AG10803 (cell line): ENCODE data around the gene PTPRD.

ENCODE experiments used
- DNase-seq: peaks from one replicate; pipeline ENCODE4 v3.0.0; 2010; ENCODE audit warnings: low read depth
- H3K4me3 ChIP-seq: 2 replicates; pipeline ENCODE4 v1.5.1; 2011; ENCODE audit warnings: mild to moderate bottlenecking, low read length, control low read depth
- CTCF ChIP-seq: conservative IDR thresholded peaks from 2 replicates; pipeline ENCODE4 v1.5.1; 2011; ENCODE audit warnings: mild to moderate bottlenecking, low read length, control low read depth, inconsistent platforms

Gene PTPRD

GRCh38 chr9:8644571-8644970 lies 1968.2 kb downstream of the PTPRD start:
- no peak for DNase-seq
- no peak for TF ChIP-seq CTCF
- H3K4me3 ChIP-seq, result no peak overlapping the region

- no peak for TF ChIP-seq CTCF
- DNase-seq, result no peak
- H3K4me3 ChIP-seq, result no peak overlapping the region
These were observed 1968.9 kb downstream of the PTPRD start for GRCh38 chr9:8643896-8644295.

- no peak overlapping the region for H3K4me3 ChIP-seq
- TF ChIP-seq CTCF, result no peak
- no peak for DNase-seq
These were observed 1969.3 kb downstream of the PTPRD start for GRCh38 chr9:8643464-8643863.

- no peak for TF ChIP-seq CTCF
- no peak for DNase-seq
- H3K4me3 ChIP-seq, result no peak overlapping the region
These were observed 1972.0 kb downstream of the PTPRD start for GRCh38 chr9:8640761-8641160.

- DNase-seq, result no peak
- TF ChIP-seq CTCF, result no peak
- H3K4me3 ChIP-seq, result no peak overlapping the region
These were observed 1975.2 kb downstream of the PTPRD start for GRCh38 chr9:8637626-8638025.

GRCh38 chr9:8633784-8634183 lies 1979.0 kb downstream of the PTPRD start:
- TF ChIP-seq CTCF, result no peak
- H3K4me3 ChIP-seq, result no peak overlapping the region
- peak; percentile 5 for DNase-seq

GRCh38 chr9:8632493-8632892 lies 1980.3 kb downstream of the PTPRD start:
- H3K4me3 ChIP-seq, result no peak overlapping the region
- no peak for DNase-seq
- no peak for TF ChIP-seq CTCF
